HepG2 (cell line): ENCODE data around the gene ASPRV1. TPM values are rescaled to one million over a fixed set of nuclear protein-coding genes. Genes with fewer than 3 reads are reported as not detected.

ENCODE experiments used
- CCAR2 ChIP-seq: fragments of 200-400 bp; formaldehyde crosslinking; optimal IDR thresholded peaks from 2 replicates; pipeline ENCODE3; 2018; ENCODE audit warnings: low read depth, mild to moderate bottlenecking, low read length, moderate library complexity
- CREM ChIP-seq, 2 experiments: sonication (generic) in 1 of 2; formaldehyde crosslinking in 1 of 2; IDR thresholded peaks; 2 replicates each; pipeline versions ENCODE4 v1.4.0 to v1.6.1; 2016 to 2020; ENCODE audit warnings: antibody characterized with exemption in 1 of 2, mild to moderate bottlenecking in 1 of 2, missing genetic modification reagents in 1 of 2
- ERF ChIP-seq: IDR thresholded peaks from 2 replicates; pipeline ENCODE4 v1.6.1; 2018; ENCODE audit warnings: missing biosample characterization, missing genetic modification reagents
- ESRRA ChIP-seq: sonication (generic); formaldehyde crosslinking; IDR thresholded peaks from 2 replicates; pipeline ENCODE4 v1.5.1; 2020; ENCODE audit warnings: mild to moderate bottlenecking, low read depth, missing genetic modification reagents
- HNF4A ChIP-seq: sonication (generic); formaldehyde crosslinking; IDR thresholded peaks from 2 replicates; pipeline ENCODE4 v1.4.0; 2020; ENCODE audit warnings: missing genetic modification reagents
- HNRNPK ChIP-seq: fragments of 200-400 bp; formaldehyde crosslinking; IDR thresholded peaks from 2 replicates; pipeline ENCODE4 v1.6.1; 2018; ENCODE audit warnings: low read length, low read depth, moderate library complexity, mild to moderate bottlenecking; ENCODE audit not compliant: poor library complexity, severe bottlenecking
- HNRNPLL ChIP-seq: fragments of 200-400 bp; formaldehyde crosslinking; IDR thresholded peaks from 2 replicates; pipeline ENCODE4 v1.6.1; 2017; ENCODE audit warnings: mild to moderate bottlenecking, low read depth, low read length; ENCODE audit not compliant: poor library complexity, severe bottlenecking
- KLF11 ChIP-seq: IDR thresholded peaks from 2 replicates; pipeline ENCODE4 v1.6.1; 2016; ENCODE audit warnings: missing compliant biosample characterization
- PHF5A ChIP-seq: IDR thresholded peaks from one replicate; pipeline ENCODE4 v1.6.1; 2018; ENCODE audit warnings: low read depth, missing genetic modification reagents; ENCODE audit not compliant: unreplicated experiment
- ZBTB20 ChIP-seq: sonication (generic); formaldehyde crosslinking; IDR thresholded peaks from 2 replicates; pipeline ENCODE4 v1.8.1; 2023; ENCODE audit warnings: missing genetic modification reagents, low read depth, mild to moderate bottlenecking, borderline replicate concordance
- ZBTB44 ChIP-seq: sonication (generic); formaldehyde crosslinking; IDR thresholded peaks from 2 replicates; pipeline ENCODE4 v1.4.0; 2020; ENCODE audit warnings: missing genetic modification reagents
- ZFP62 ChIP-seq: sonication (generic); formaldehyde crosslinking; IDR thresholded peaks from 2 replicates; pipeline ENCODE4 v1.4.0; 2020; ENCODE audit warnings: missing genetic modification reagents
- ZNF205 ChIP-seq: IDR thresholded peaks from 2 replicates; pipeline ENCODE4 v1.6.1; 2018; ENCODE audit warnings: missing biosample characterization, missing genetic modification reagents
- ZNF616 ChIP-seq: sonication (generic); formaldehyde crosslinking; IDR thresholded peaks from 2 replicates; pipeline ENCODE4 v1.5.0; 2020; ENCODE audit warnings: low read depth, mild to moderate bottlenecking, missing genetic modification reagents
- ZNF816 ChIP-seq: sonication (generic); formaldehyde crosslinking; IDR thresholded peaks from 2 replicates; pipeline ENCODE4 v1.8.0; 2022; ENCODE audit warnings: missing genetic modification reagents, mild to moderate bottlenecking, borderline replicate concordance
- ZNF883 ChIP-seq: sonication (generic); formaldehyde crosslinking; IDR thresholded peaks from 2 replicates; pipeline ENCODE4 v1.5.1; 2020; ENCODE audit warnings: mild to moderate bottlenecking, missing genetic modification reagents; ENCODE audit errors: not compliant biosample characterization
- polyA plus RNA-seq, 8 experiments: library from polyadenylated mRNA; depleted of rRNA in 3 of 8; stranded (reverse) in 7 of 8; unstranded in 1 of 8; fragments of >200 nt; fragmentation: Illumina TruSeq in 4 of 8; extraction: Trizol in 4 of 8; gene quantifications; 2 replicates each; pipeline versions ENCODE4 v1.2.1 to v1.2.3, GENCODE V29; 2011 to 2016; ENCODE audit warnings: low read depth in 4 of 8, missing spikeins in 1 of 8, mixed read lengths in 1 of 8; ENCODE audit not compliant: insufficient read depth in 1 of 8
- total RNA-seq, 5 experiments: library from RNA; depleted of rRNA; stranded (reverse); fragments of >200 nt; fragmentation: Illumina TruSeq; extraction: Trizol; gene quantifications; 2 replicates each; pipeline ENCODE4 v1.2.3, GENCODE V29; 2016; ENCODE audit warnings: low read depth in 1 of 5
- TF ChIP-seq, protein P1 (sequence below): sonication (generic); formaldehyde crosslinking; conservative IDR thresholded peaks from 2 replicates; pipeline ENCODE4 v1.4.0; 2020; ENCODE audit warnings: mild to moderate bottlenecking, missing genetic modification reagents, moderate library complexity
- TF ChIP-seq, protein P2 (sequence below): sonication (generic); formaldehyde crosslinking; IDR thresholded peaks from 2 replicates; pipeline ENCODE4 v1.5.0; 2020; ENCODE audit warnings: mild to moderate bottlenecking, low read depth, missing genetic modification reagents, borderline replicate concordance
- TF ChIP-seq, protein P3 (sequence below): sonication (generic); formaldehyde crosslinking; IDR thresholded peaks from 2 replicates; pipeline ENCODE4 v1.8.0; 2022; ENCODE audit warnings: missing genetic modification reagents, mild to moderate bottlenecking, moderate library complexity, borderline replicate concordance

The ASPRV1 gene
- total and polyA plus RNA-seq, 2 of the 13 experiments (the other 11 are each of a cell fraction or from before 2014, with no cell fraction given), result 0.40 to 0.48 TPM

DNA sequence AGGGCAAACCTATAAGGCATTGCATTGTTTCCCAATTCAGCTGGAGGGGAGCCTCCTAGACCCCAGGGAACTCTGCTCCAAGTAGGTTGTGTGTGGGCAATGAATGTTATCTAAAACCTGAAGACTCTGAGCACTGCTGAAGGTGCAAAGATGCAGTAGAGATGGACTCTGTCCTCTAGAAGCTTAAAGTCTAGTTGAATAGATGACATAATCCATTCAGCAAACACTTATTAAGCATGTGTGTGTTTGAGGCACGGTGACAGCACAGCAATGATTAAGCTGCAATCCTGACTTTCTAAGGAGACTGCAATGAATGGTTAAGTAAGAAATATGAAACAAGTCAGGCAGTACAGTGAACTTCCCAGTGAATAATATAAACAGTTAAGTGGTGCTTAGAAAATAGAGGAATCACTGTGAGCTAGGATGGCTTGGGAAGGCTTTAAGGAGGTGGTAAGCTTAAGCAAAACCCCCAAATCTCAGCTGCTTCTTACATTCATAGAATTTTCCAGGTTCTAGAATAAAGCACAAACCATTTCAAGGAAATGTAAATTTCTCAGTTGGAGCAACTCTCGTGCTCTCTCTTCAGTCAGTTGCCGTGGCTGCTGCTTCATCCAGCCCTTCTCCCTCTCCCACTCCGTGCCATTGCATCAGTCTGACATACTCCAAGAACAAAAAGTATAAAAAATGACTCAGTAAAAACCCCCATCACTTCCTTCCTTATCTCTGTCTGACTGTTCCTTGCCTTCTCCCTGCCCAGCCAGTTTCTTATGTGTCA is 27.4 kb downstream of the ASPRV1 start (continued):
- TF ChIP-seq, protein P1, sequence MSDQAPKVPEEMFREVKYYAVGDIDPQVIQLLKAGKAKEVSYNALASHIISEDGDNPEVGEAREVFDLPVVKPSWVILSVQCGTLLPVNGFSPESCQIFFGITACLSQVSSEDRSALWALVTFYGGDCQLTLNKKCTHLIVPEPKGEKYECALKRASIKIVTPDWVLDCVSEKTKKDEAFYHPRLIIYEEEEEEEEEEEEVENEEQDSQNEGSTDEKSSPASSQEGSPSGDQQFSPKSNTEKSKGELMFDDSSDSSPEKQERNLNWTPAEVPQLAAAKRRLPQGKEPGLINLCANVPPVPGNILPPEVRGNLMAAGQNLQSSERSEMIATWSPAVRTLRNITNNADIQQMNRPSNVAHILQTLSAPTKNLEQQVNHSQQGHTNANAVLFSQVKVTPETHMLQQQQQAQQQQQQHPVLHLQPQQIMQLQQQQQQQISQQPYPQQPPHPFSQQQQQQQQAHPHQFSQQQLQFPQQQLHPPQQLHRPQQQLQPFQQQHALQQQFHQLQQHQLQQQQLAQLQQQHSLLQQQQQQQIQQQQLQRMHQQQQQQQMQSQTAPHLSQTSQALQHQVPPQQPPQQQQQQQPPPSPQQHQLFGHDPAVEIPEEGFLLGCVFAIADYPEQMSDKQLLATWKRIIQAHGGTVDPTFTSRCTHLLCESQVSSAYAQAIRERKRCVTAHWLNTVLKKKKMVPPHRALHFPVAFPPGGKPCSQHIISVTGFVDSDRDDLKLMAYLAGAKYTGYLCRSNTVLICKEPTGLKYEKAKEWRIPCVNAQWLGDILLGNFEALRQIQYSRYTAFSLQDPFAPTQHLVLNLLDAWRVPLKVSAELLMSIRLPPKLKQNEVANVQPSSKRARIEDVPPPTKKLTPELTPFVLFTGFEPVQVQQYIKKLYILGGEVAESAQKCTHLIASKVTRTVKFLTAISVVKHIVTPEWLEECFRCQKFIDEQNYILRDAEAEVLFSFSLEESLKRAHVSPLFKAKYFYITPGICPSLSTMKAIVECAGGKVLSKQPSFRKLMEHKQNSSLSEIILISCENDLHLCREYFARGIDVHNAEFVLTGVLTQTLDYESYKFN (CRISPR knock-in tag), result peak; percentile 94
- TF ChIP-seq HNRNPLL, result no peak
- no peak for TF ChIP-seq HNRNPK
- no peak for TF ChIP-seq ZNF883 (CRISPR knock-in tag)
- TF ChIP-seq ZBTB20 (CRISPR knock-in tag), result peak; percentile 19; the same call in 1 of the 2 replicates
- TF ChIP-seq ZNF205 (CRISPR knock-in tag), result peak; percentile 71; the same call in 1 of the 2 replicates
- TF ChIP-seq CREM (IDR thresholded peaks at IDR 0.05), result peak; percentile 72
- TF ChIP-seq CREM (CRISPR knock-in tag; IDR thresholded peaks at IDR 0.05), result no peak
- TF ChIP-seq, protein P2, sequence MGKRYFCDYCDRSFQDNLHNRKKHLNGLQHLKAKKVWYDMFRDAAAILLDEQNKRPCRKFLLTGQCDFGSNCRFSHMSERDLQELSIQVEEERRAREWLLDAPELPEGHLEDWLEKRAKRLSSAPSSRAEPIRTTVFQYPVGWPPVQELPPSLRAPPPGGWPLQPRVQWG, result no peak
- peak; percentile 66 for TF ChIP-seq ERF (CRISPR knock-in tag)
- peak; percentile 99 for TF ChIP-seq HNF4A (CRISPR knock-in tag)
- TF ChIP-seq ZBTB44 (CRISPR knock-in tag), result no peak
- TF ChIP-seq ZNF616 (CRISPR knock-in tag), result no peak
- no peak for TF ChIP-seq PHF5A (CRISPR knock-in tag)
- TF ChIP-seq ESRRA (CRISPR knock-in tag), result 0 out of 2 replicates have a peak, but pooled peaks have one; percentile 37
- TF ChIP-seq ZFP62 (CRISPR knock-in tag), result no peak
- TF ChIP-seq, protein P3, sequence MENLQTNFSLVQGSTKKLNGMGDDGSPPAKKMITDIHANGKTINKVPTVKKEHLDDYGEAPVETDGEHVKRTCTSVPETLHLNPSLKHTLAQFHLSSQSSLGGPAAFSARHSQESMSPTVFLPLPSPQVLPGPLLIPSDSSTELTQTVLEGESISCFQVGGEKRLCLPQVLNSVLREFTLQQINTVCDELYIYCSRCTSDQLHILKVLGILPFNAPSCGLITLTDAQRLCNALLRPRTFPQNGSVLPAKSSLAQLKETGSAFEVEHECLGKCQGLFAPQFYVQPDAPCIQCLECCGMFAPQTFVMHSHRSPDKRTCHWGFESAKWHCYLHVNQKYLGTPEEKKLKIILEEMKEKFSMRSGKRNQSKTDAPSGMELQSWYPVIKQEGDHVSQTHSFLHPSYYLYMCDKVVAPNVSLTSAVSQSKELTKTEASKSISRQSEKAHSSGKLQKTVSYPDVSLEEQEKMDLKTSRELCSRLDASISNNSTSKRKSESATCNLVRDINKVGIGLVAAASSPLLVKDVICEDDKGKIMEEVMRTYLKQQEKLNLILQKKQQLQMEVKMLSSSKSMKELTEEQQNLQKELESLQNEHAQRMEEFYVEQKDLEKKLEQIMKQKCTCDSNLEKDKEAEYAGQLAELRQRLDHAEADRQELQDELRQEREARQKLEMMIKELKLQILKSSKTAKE (CRISPR knock-in tag), result no peak
- TF ChIP-seq KLF11 (CRISPR knock-in tag), result peak; percentile 8; the same call in 1 of the 2 replicates
- no peak for TF ChIP-seq ZNF816 (CRISPR knock-in tag)
- no peak for TF ChIP-seq CCAR2
